Measurements from ENCODE around the gene ERCC3. TPM values are rescaled to one million over a fixed set of nuclear protein-coding genes. Genes with fewer than 3 reads are reported as not detected.
"Not testable (repeated sequence)": the region's sequence is repeated elsewhere in the genome, so short reads cannot be mapped to it uniquely, and the experiment has no call there.

Gene ERCC3
- total RNA-seq, 1 donor from 2014 or later, result 22.4 TPM

- H3K4me3 ChIP-seq, result no peak overlapping the region
- intact Hi-C loops (cut with micrococcal nuclease), result no loop called here
- no peak overlapping the region for H3K27ac ChIP-seq (replicated peaks)
- no peak for DNase-seq
- no peaks in the 10 kb centered on the region for H3K27me3 ChIP-seq (ENCODE audit: low read depth)
- H3K9me3 ChIP-seq (replicated peaks), result no peaks in the 10 kb centered on the region
- H3K36me3 ChIP-seq, result peaks cover 48% of the 10 kb centered on the region
- H3K4me1 ChIP-seq, result peaks cover 7% of the 10 kb centered on the region
- TF ChIP-seq CTCF (IDR thresholded peaks at IDR 0.05; ENCODE audit: borderline replicate concordance), result no peak
Measured at GRCh38 chr2:127255721-127256120, 38.2 kb downstream of the ERCC3 start.

- Histone ChIP-seq H3K36me3 (peaks cover 42% of the 10 kb centered on the region), H3K27me3 (ENCODE audit: low read depth) (no peaks in the 10 kb centered on the region), H3K4me3 (no peak overlapping the region), H3K9me3 (replicated peaks) (no peaks in the 10 kb centered on the region), H3K27ac (replicated peaks) (no peak overlapping the region), H3K4me1 (peaks cover 6% of the 10 kb centered on the region)
- DNase-seq, result no peak
- no peak for TF ChIP-seq CTCF (IDR thresholded peaks at IDR 0.05; ENCODE audit: borderline replicate concordance)
- intact Hi-C loops (cut with micrococcal nuclease), result no loop called here
Measured at GRCh38 chr2:127255146-127255545, 38.8 kb downstream of the ERCC3 start.

- H3K4me1 ChIP-seq, result no peaks in the 10 kb centered on the region
- peaks cover 35% of the 10 kb centered on the region for H3K36me3 ChIP-seq
- intact Hi-C loops (cut with micrococcal nuclease), result no loop called here
- H3K27ac ChIP-seq (replicated peaks), result no peak overlapping the region
- no peak for TF ChIP-seq CTCF (IDR thresholded peaks at IDR 0.05; ENCODE audit: borderline replicate concordance)
- no peak overlapping the region for H3K4me3 ChIP-seq
- no peaks in the 10 kb centered on the region for H3K9me3 ChIP-seq (replicated peaks)
- no peaks in the 10 kb centered on the region for H3K27me3 ChIP-seq (ENCODE audit: low read depth)
- DNase-seq, result no peak
Measured at GRCh38 chr2:127254386-127254981, 39.5 kb downstream of the ERCC3 start.

GRCh38 chr2:127241184-127241583 is 52.8 kb downstream of the ERCC3 start:
- DNase-seq; H3K36me3 ChIP-seq; H3K4me3 ChIP-seq; H3K27me3 ChIP-seq (ENCODE audit: low read depth); H3K4me1 ChIP-seq; intact Hi-C loops (cut with micrococcal nuclease); H3K27ac ChIP-seq (replicated peaks): not testable (repeated sequence)
- H3K9me3 ChIP-seq (replicated peaks), result peaks cover 16% of the 10 kb centered on the region

- no peaks in the 10 kb centered on the region for H3K4me1 ChIP-seq
- H3K27ac ChIP-seq (replicated peaks), result no peak overlapping the region
- peaks cover 16% of the 10 kb centered on the region for H3K9me3 ChIP-seq (replicated peaks)
- no peak for DNase-seq
- TF ChIP-seq CTCF (IDR thresholded peaks at IDR 0.05; ENCODE audit: borderline replicate concordance), result no peak
- no peaks in the 10 kb centered on the region for H3K36me3 ChIP-seq
- H3K4me3 ChIP-seq, result no peak overlapping the region
- intact Hi-C loops (cut with micrococcal nuclease), result no loop called here
- no peaks in the 10 kb centered on the region for H3K27me3 ChIP-seq (ENCODE audit: low read depth)
Measured at GRCh38 chr2:127239395-127239794, 54.5 kb downstream of the ERCC3 start.

GRCh38 chr2:127237768-127238167 is 56.2 kb downstream of the ERCC3 start:
- intact Hi-C loops (cut with micrococcal nuclease); H3K4me1 ChIP-seq; DNase-seq; H3K27me3 ChIP-seq (ENCODE audit: low read depth); H3K4me3 ChIP-seq; H3K27ac ChIP-seq (replicated peaks); H3K36me3 ChIP-seq: not testable (repeated sequence)
- peaks cover 16% of the 10 kb centered on the region for H3K9me3 ChIP-seq (replicated peaks)

All from left ventricle myocardium inferior (tissue), 1 donor.